H1 (cell line): ENCODE data around the gene TSPEAR. TPM values are rescaled to one million over a fixed set of nuclear protein-coding genes. Genes with fewer than 3 reads are reported as not detected.

ENCODE experiments used
- CTCF ChIA-PET: fragments of 300-600 bp; sonication (Branson Sonifier 250); formaldehyde crosslinking; loops from one replicate; lab custom pipeline; 2021; ENCODE audit not compliant: partially characterized antibody; lab: Charles Lee
- POLR2A ChIA-PET: fragments of 300-600 bp; sonication (Branson Sonifier 250); formaldehyde crosslinking; loops from one replicate; lab custom pipeline; 2021; ENCODE audit warnings: inconsistent platforms; ENCODE audit not compliant: partially characterized antibody; lab: Charles Lee
- DNase-seq, 2 experiments: peaks; one replicate each; pipeline versions ENCODE4 v3.0.0 to v3.0.0-alpha.2; 2010 to 2022; ENCODE audit warnings: low spot score in 2 of 2, low read depth in 1 of 2, mixed read lengths in 1 of 2
- FAIRE-seq: peaks from 2 replicates; lab custom pipeline; 2011; peaks lifted over from hg19 to GRCh38; lab: Jason Lieb, UNC
- H2AFZ ChIP-seq: 2 replicates; pipeline ENCODE4 v1.8.1; 2012; ENCODE audit warnings: low read length, inconsistent platforms
- H2AK5ac ChIP-seq: 2 replicates; pipeline ENCODE4 v1.6.1; 2013; ENCODE audit warnings: low read depth, low read length
- H2BK120ac ChIP-seq: replicated peaks from 2 replicates; pipeline ENCODE3; 2013; ENCODE audit warnings: low read depth, low read length, inconsistent platforms
- H2BK12ac ChIP-seq: 2 replicates; pipeline ENCODE4 v1.6.1; 2013; ENCODE audit warnings: low read depth, low read length
- H2BK15ac ChIP-seq: 2 replicates; pipeline ENCODE4 v1.6.1; 2013; ENCODE audit warnings: low read length
- H2BK20ac ChIP-seq: 2 replicates; pipeline ENCODE4 v1.6.1; 2013; ENCODE audit warnings: low read length
- H2BK5ac ChIP-seq: 2 replicates; pipeline ENCODE4 v1.6.1; 2013; ENCODE audit warnings: low read depth, low read length
- H3K14ac ChIP-seq: 2 replicates; pipeline ENCODE4 v1.6.1; 2013; ENCODE audit warnings: inconsistent platforms; ENCODE audit not compliant: insufficient read length
- H3K18ac ChIP-seq: 2 replicates; pipeline ENCODE4 v1.6.1; 2013; ENCODE audit warnings: low read length; ENCODE audit errors: extremely low read depth
- H3K23ac ChIP-seq: 2 replicates; pipeline ENCODE4 v1.6.1; 2013; ENCODE audit warnings: inconsistent platforms; ENCODE audit not compliant: insufficient read length
- H3K23me2 ChIP-seq: 2 replicates; pipeline ENCODE4 v1.6.1; 2013; ENCODE audit warnings: low read depth, low read length
- H3K27ac ChIP-seq: 2 replicates; pipeline ENCODE4 v1.6.1; 2011; ENCODE audit warnings: low read depth, low read length, inconsistent platforms
- H3K27me3 ChIP-seq, 4 experiments: replicated peaks in 1 of 4; 1 replicate in 1 of 4; 2 replicates in 3 of 4; pipeline versions ENCODE4 v1.6.1 to v1.8.1; 2011 to 2013; ENCODE audit warnings: low read length in 3 of 4, mild to moderate bottlenecking in 3 of 4, inconsistent platforms in 2 of 4, mixed read lengths in 2 of 4, moderate library complexity in 1 of 4; ENCODE audit not compliant: control insufficient read depth in 3 of 4, insufficient read depth in 3 of 4; ENCODE audit errors: extremely low read depth in 1 of 4
- H3K36me3 ChIP-seq, 4 experiments: 2 replicates each; pipeline versions ENCODE4 v1.6.1 to v1.8.1; 2011 to 2013; ENCODE audit warnings: mild to moderate bottlenecking in 4 of 4, low read length in 3 of 4, moderate library complexity in 2 of 4, control low read depth in 1 of 4, inconsistent platforms in 1 of 4; ENCODE audit not compliant: insufficient read depth in 4 of 4, control insufficient read depth in 2 of 4
- H3K4ac ChIP-seq: replicated peaks from 2 replicates; pipeline ENCODE3; 2013; ENCODE audit warnings: low read length, low read depth, mixed read lengths, inconsistent platforms; ENCODE audit not compliant: insufficient read length
- H3K4me1 ChIP-seq, 4 experiments: replicated peaks in 1 of 4; 1 replicate in 1 of 4; 2 replicates in 3 of 4; pipeline versions ENCODE4 v1.6.1 to v1.8.1; 2011 to 2013; ENCODE audit warnings: low read length in 3 of 4, inconsistent platforms in 2 of 4, mixed read lengths in 1 of 4; ENCODE audit not compliant: insufficient read depth in 4 of 4, control insufficient read depth in 3 of 4
- H3K4me2 ChIP-seq, 2 experiments: 2 replicates each; pipeline versions ENCODE4 v1.6.1 to v1.8.1; 2011 to 2013; ENCODE audit warnings: low read depth in 2 of 2, low read length in 2 of 2, control low read depth in 1 of 2, inconsistent platforms in 1 of 2, mild to moderate bottlenecking in 1 of 2; ENCODE audit not compliant: insufficient read depth in 1 of 2
- H3K4me3 ChIP-seq, 4 experiments: fragments of 200-600, 300-600 bp in 1 of 4; sonication (generic), shearing (Covaris generic), sonication (Bioruptor Twin) in 1 of 4; 2 replicates each; pipeline versions ENCODE4 v1.5.1 to v1.8.1; 2011 to 2016; ENCODE audit warnings: low read length in 4 of 4, low read depth in 3 of 4, control low read depth in 2 of 4, inconsistent platforms in 2 of 4, mild to moderate bottlenecking in 2 of 4, mixed read lengths in 1 of 4, moderate library complexity in 1 of 4; ENCODE audit not compliant: insufficient read depth in 2 of 4; ENCODE audit errors: extremely low read depth in 1 of 4
- H3K56ac ChIP-seq: replicated peaks from 2 replicates; pipeline ENCODE3; 2013; ENCODE audit warnings: low read depth, mild to moderate bottlenecking, mixed read lengths, low read length, inconsistent platforms; ENCODE audit not compliant: insufficient read length
- H3K79me1 ChIP-seq: 2 replicates; pipeline ENCODE4 v1.6.1; 2013; ENCODE audit warnings: low read depth, low read length, control low read depth
- H3K79me2 ChIP-seq, 2 experiments: 2 replicates each; pipeline versions ENCODE4 v1.6.1 to v1.8.1; 2012 to 2013; ENCODE audit warnings: low read length in 2 of 2, mild to moderate bottlenecking in 2 of 2, inconsistent platforms in 1 of 2; ENCODE audit not compliant: insufficient read depth in 2 of 2, control insufficient read depth in 1 of 2
- H3K9ac ChIP-seq, 4 experiments: replicated peaks in 1 of 4; 1 replicate in 1 of 4; 2 replicates in 3 of 4; pipeline versions ENCODE4 v1.6.1 to v1.8.1; 2011 to 2013; ENCODE audit warnings: low read depth in 3 of 4, low read length in 3 of 4, control low read depth in 2 of 4, mild to moderate bottlenecking in 2 of 4, moderate library complexity in 2 of 4, inconsistent platforms in 1 of 4; ENCODE audit errors: extremely low read depth in 1 of 4
- H3K9me3 ChIP-seq, 2 experiments: 2 replicates each; pipeline versions ENCODE4 v1.6.1 to v1.8.1; 2012 to 2013; ENCODE audit warnings: mild to moderate bottlenecking in 2 of 2, moderate library complexity in 2 of 2, control low read depth in 1 of 2, inconsistent platforms in 1 of 2, low read depth in 1 of 2, low read length in 1 of 2, mixed read lengths in 1 of 2; ENCODE audit not compliant: insufficient read depth in 2 of 2
- H4K20me1 ChIP-seq, 2 experiments: replicated peaks in 1 of 2; 2 replicates each; pipeline versions ENCODE3 to v1.8.1; 2011 to 2013; ENCODE audit warnings: inconsistent platforms in 2 of 2, low read length in 2 of 2, mild to moderate bottlenecking in 1 of 2; ENCODE audit not compliant: insufficient read depth in 2 of 2, control insufficient read depth in 1 of 2
- H4K5ac ChIP-seq: 2 replicates; pipeline ENCODE4 v1.6.1; 2013; ENCODE audit warnings: low read length, low read depth, mixed read lengths, inconsistent platforms; ENCODE audit not compliant: insufficient read length
- H4K8ac ChIP-seq: 2 replicates; pipeline ENCODE4 v1.8.0; 2013; ENCODE audit warnings: mild to moderate bottlenecking, moderate library complexity, low read length, inconsistent platforms; ENCODE audit not compliant: insufficient read depth; ENCODE audit errors: extremely low read depth
- H4K91ac ChIP-seq: replicated peaks from 2 replicates; pipeline ENCODE3; 2013; ENCODE audit warnings: low read length, mixed read lengths, inconsistent platforms; ENCODE audit not compliant: insufficient read length
- BACH1 ChIP-seq: IDR thresholded peaks from 2 replicates; pipeline ENCODE4 v1.6.1; 2012; ENCODE audit warnings: low read length, improper control_type of control experiment
- BRCA1 ChIP-seq: IDR thresholded peaks from 2 replicates; pipeline ENCODE4 v1.6.1; 2012; ENCODE audit warnings: low read depth, low read length, improper control_type of control experiment
- CEBPB ChIP-seq: IDR thresholded peaks from 2 replicates; pipeline ENCODE4 v1.6.1; 2012; ENCODE audit warnings: low read depth, low read length
- CREB1 ChIP-seq: IDR thresholded peaks from 2 replicates; pipeline ENCODE4 v1.6.1; 2012; ENCODE audit warnings: inconsistent platforms
- KDM1A ChIP-seq: fragments of 200-600, 300-600 bp; sonication (generic); IDR thresholded peaks from 2 replicates; pipeline ENCODE4 v1.7.1; 2016; ENCODE audit warnings: mild to moderate bottlenecking, low read length, borderline replicate concordance
- POLR2AphosphoS5 ChIP-seq: IDR thresholded peaks from 2 replicates; pipeline ENCODE4 v1.6.1; 2011; ENCODE audit warnings: low read depth, low read length
- RXRA ChIP-seq: IDR thresholded peaks from 2 replicates; pipeline ENCODE4 v1.6.1; 2011; ENCODE audit warnings: low read depth, mild to moderate bottlenecking, low read length, moderate library complexity; ENCODE audit not compliant: insufficient read depth
- SIX5 ChIP-seq: IDR thresholded peaks from 2 replicates; pipeline ENCODE4 v1.6.1; 2011; ENCODE audit warnings: mild to moderate bottlenecking, low read depth, low read length
- SUZ12 ChIP-seq: fragments of 200-600 bp; sonication (generic); IDR thresholded peaks from 2 replicates; pipeline ENCODE4 v1.6.1; 2012; ENCODE audit warnings: mild to moderate bottlenecking, inconsistent platforms, low read length, moderate library complexity, mixed read lengths
- TBP ChIP-seq: IDR thresholded peaks from 2 replicates; pipeline ENCODE4 v1.6.1; 2011; ENCODE audit warnings: low read depth, low read length, improper control_type of control experiment
- TEAD4 ChIP-seq: IDR thresholded peaks from 2 replicates; pipeline ENCODE4 v1.6.1; 2012; ENCODE audit warnings: low read depth, low read length, inconsistent platforms, mixed read lengths
- YY1 ChIP-seq: IDR thresholded peaks from 2 replicates; pipeline ENCODE4 v1.6.1; 2011; ENCODE audit warnings: low read depth, mild to moderate bottlenecking, low read length
- WGBS, 2 experiments: shearing (Covaris generic) in 1 of 2; methylation state at CpG; one replicate each; pipeline versions ENCODE4 v1.1.6 to v1.1.7; 2013 to 2015; ENCODE audit warnings: low lambda C conversion rate in 2 of 2, mixed read lengths in 2 of 2, inconsistent platforms in 1 of 2, low coverage in 1 of 2, missing lambda C conversion rate in 1 of 2; ENCODE audit not compliant: insufficient replicate concordance in 2 of 2, insufficient coverage in 1 of 2, insufficient read length in 1 of 2; ENCODE audit errors: extremely low coverage in 1 of 2, missing lambda C conversion rate in 1 of 2; 5-methylcytosine and 5-hydroxymethylcytosine counted together
- polyA plus RNA-seq, 7 experiments: library from polyadenylated mRNA; depleted of rRNA in 3 of 7; stranded (reverse) in 5 of 7; unstranded in 2 of 7; fragments of >200 nt in 5 of 7; fragments of 200-250 nt in 2 of 7; gene quantifications; 1 replicate in 5 of 7; 2 replicates in 1 of 7; 4 replicates in 1 of 7; pipeline versions ENCODE4 v1.2.1 to v1.2.3, GENCODE V29; 2011 to 2013; ENCODE audit warnings: missing spikeins in 2 of 7, mixed read lengths in 2 of 7
- total RNA-seq: library from RNA; stranded (reverse); fragmentation: NEBNext Ultra II Directional; extraction: Animal tissue kit (Norgen Biotek cat#: 25700); gene quantifications from 2 replicates; pipeline ENCODE4 v1.2.1, GENCODE V29; 2021
- TF ChIP-seq, protein P1 (sequence below): IDR thresholded peaks from 2 replicates; pipeline ENCODE4 v1.6.1; 2012; ENCODE audit warnings: inconsistent platforms

TSPEAR gene
- total and polyA plus RNA-seq, 2 of the 8 experiments (the other 6 are each of a cell fraction or from before 2014, with no cell fraction given) = 0.58 to 0.89 TPM

DNA sequence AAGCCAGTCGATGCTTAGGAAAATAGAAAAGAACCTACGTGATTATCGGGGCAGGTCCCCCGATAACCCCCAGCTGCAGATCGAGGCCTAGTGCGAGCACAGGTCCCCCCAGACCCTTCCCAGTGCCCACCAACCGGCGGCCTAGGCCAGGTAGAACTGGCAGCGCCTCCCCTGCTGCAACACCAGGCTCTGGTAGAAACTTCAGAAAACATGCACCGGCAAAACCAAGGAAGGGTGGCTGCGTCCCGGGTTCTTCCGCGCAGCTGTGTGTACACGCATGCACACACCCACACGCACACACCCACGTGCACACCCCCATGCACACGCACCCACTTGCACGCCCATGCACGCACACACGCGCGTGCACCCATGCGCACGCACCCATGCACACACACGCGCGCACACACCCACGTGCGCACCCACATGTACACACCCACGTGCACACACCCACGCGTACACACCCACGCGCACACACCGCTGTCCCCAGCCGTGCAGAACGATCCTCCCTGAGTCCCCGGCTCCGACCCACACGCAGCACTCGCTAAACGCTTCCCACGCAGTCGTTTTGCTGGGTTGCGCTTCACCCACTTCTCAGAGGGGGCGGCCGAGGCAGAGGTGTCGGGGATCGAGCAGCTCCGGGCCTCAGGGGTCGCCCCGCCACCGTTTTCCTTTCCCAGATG lies 5.2 kb downstream of the TSPEAR start:
- H2BK20ac ChIP-seq = peak overlapping the region; percentile 100
- peak overlapping the region; percentile 99 for H3K18ac ChIP-seq
- peak overlapping the region; percentile 100 for H3K4ac ChIP-seq
- H3K36me3 ChIP-seq = no peaks in the 10 kb centered on the region
- WGBS, 2 experiments = 3% methylated on average over 49 of the region's 54 CpGs; no CpG with 5 or more reads in 1 of the 2 experiments
- H3K23me2 ChIP-seq = peaks cover 37% of the 10 kb centered on the region
- no peak overlapping the region for H2AFZ ChIP-seq
- peak overlapping the region; percentile 100 for H2BK15ac ChIP-seq
- H3K79me1 ChIP-seq = peaks cover 3% of the 10 kb centered on the region; the same call in 1 of the 2 replicates
- H4K91ac ChIP-seq = peak overlapping the region; percentile 100
- H2BK12ac ChIP-seq = peak overlapping the region; percentile 100
- DNase-seq (peak in 1 of 2 experiments; percentile 56), FAIRE-seq (no peak)
- H3K56ac ChIP-seq = peak overlapping the region; percentile 83
- H3K4me2 ChIP-seq = peak overlapping the region; percentile 91 to 93
- H4K5ac ChIP-seq = peak overlapping the region; percentile 90
- no peaks in the 10 kb centered on the region for H3K9me3 ChIP-seq
- H2BK5ac ChIP-seq = peak overlapping the region; percentile 100
- H3K79me2 ChIP-seq = no peaks in the 10 kb centered on the region
- H3K14ac ChIP-seq = peak overlapping the region; percentile 99
- peak overlapping the region; percentile 100 for H2AK5ac ChIP-seq
- H3K23ac ChIP-seq = peak overlapping the region; percentile 89
- ChIA-PET POLR2A (interaction anchor here (0.9 to 1.2 kb wide), 4 partner anchors 8 to 196 kb away, joined by 3 read pairs; no protein-coding TSS in a partner anchor), CTCF (interaction anchor here (1.0 kb wide), 1 partner anchor 87 kb away, joined by 3 read pairs; no protein-coding TSS in a partner anchor)
- H3K27ac ChIP-seq = peak overlapping the region; percentile 87
- peaks cover 19 to 45% (median 41%) of the 10 kb centered on the region in 4 experiments for H3K27me3 ChIP-seq
- peak overlapping the region; percentile 100 for H2BK120ac ChIP-seq
- H3K4me1 ChIP-seq = peaks cover 3 to 69% (median 59%) of the 10 kb centered on the region in 4 experiments
- H3K9ac ChIP-seq = peak overlapping the region in 3 of 4 experiments; percentile 54 to 74 (median 68); a peak in 6 of 7 replicates
- H3K4me3 ChIP-seq = peak overlapping the region; percentile 34 to 58 (median 44)
- H4K20me1 ChIP-seq = peaks cover 0 to 4% of the 10 kb centered on the region in 2 experiments
- H4K8ac ChIP-seq = peak overlapping the region; percentile 96
- peak; percentile 86 for TF ChIP-seq BACH1
- no peak for TF ChIP-seq CREB1
- TF ChIP-seq BRCA1 = no peak
- TF ChIP-seq YY1 = no peak
- peak; percentile 42; the same call in 1 of the 2 replicates for TF ChIP-seq POLR2AphosphoS5
- TF ChIP-seq KDM1A = peak; percentile 99
- TF ChIP-seq TBP = no peak
- peak; percentile 53; the same call in 1 of the 2 replicates for TF ChIP-seq SUZ12
- TF ChIP-seq, protein P1, sequence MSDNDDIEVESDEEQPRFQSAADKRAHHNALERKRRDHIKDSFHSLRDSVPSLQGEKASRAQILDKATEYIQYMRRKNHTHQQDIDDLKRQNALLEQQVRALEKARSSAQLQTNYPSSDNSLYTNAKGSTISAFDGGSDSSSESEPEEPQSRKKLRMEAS = peak; percentile 84
- no peak for TF ChIP-seq RXRA
- no peak for TF ChIP-seq CEBPB
- TF ChIP-seq SIX5 = no peak
- no peak for TF ChIP-seq TEAD4
